ENCODE measurements around the gene ULK4. TPM values are rescaled to one million over a fixed set of nuclear protein-coding genes. Genes with fewer than 3 reads are reported as not detected.

Gene ULK4
- total RNA-seq, 2 donors from 2014 or later, result 4.4 to 8.3 TPM

DNA sequence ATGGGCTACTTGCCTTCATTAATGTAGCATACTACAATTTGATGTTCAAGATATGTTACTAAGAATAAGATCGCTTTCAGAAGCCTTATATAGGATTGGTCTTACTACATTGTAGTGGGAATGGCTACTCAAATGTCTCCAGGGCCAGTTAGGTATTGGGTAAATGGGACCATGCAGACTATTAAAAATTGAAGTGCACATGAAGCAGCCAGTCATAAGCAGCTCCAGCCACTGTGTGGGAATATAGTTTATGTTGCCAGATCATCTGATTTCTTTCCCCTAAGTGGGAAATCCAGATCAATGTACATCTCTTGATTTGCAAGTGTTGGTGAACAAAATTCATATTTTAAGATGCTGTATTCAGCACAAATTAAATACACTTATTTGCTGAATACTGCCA is 757.5 kb downstream of the ULK4 start:
- H3K4me1 ChIP-seq, result peaks cover 4% of the 10 kb centered on the region
- intact Hi-C loops (cut with DNase I), result loop anchor here (10.0 kb wide), 2 partner anchors 230 to 480 kb away; no protein-coding TSS in a partner anchor
- H3K27ac ChIP-seq, result no peak overlapping the region
- no peak for TF ChIP-seq CTCF (IDR thresholded peaks at IDR 0.05)
- H3K9me3 ChIP-seq, result no peaks in the 10 kb centered on the region
- no peak overlapping the region for H3K9ac ChIP-seq (ENCODE audit: low read depth in 2 of 2, low read length in 2 of 2)
- no peaks in the 10 kb centered on the region for H3K27me3 ChIP-seq
- DNase-seq, result no peak
- no peaks in the 10 kb centered on the region for H3K36me3 ChIP-seq
- no peak overlapping the region for H3K4me3 ChIP-seq

DNA sequence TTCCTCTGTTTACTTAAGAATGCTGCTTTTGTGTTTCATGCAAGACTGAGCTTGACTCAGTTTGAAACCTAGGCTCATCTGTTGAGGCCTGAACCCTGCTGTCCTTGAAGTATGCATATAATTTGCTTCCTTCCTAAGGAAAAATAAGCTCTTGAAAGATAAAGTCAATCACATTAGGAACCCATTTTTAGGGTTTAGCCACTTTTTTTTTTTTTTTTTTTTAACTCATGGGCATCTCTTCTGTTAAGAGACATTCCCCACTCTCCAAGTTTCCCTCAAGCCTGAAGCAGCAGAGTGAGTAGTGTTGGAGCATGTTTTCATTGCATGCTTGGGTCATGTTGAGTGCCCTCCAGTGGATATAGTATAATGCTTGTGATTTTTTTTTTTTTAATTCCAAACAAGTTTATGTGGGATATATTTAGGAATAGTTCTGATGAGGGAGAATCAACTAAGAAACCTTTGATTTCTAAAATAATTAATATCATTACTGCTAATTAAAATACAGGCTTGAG is 759.0 kb downstream of the ULK4 start:
- peaks cover 4% of the 10 kb centered on the region for H3K4me1 ChIP-seq
- no peaks in the 10 kb centered on the region for H3K9me3 ChIP-seq
- H3K9ac ChIP-seq (ENCODE audit: low read depth in 2 of 2, low read length in 2 of 2), result no peak overlapping the region
- peak; percentile 19 for TF ChIP-seq CTCF (IDR thresholded peaks at IDR 0.05)
- intact Hi-C loops (cut with DNase I), result loop anchor here (10.0 kb wide), 2 partner anchors 228 to 478 kb away; no protein-coding TSS in a partner anchor
- no peak overlapping the region for H3K27ac ChIP-seq
- no peak overlapping the region for H3K4me3 ChIP-seq
- no peaks in the 10 kb centered on the region for H3K27me3 ChIP-seq
- H3K36me3 ChIP-seq, result no peaks in the 10 kb centered on the region
- no peak for DNase-seq

- Histone ChIP-seq H3K36me3 (no peaks in the 10 kb centered on the region), H3K4me3 (no peak overlapping the region), H3K27me3 (no peaks in the 10 kb centered on the region), H3K4me1 (peaks cover 4% of the 10 kb centered on the region), H3K9me3 (no peaks in the 10 kb centered on the region), H3K9ac (ENCODE audit: low read depth in 2 of 2, low read length in 2 of 2) (peak overlapping the region in 1 of 2 donors; percentile 38), H3K27ac (no peak overlapping the region)
- no peak for DNase-seq
- intact Hi-C loops (cut with DNase I), result loop anchor here (10.0 kb wide), 2 partner anchors 227 to 477 kb away; no protein-coding TSS in a partner anchor
- no peak for TF ChIP-seq CTCF (IDR thresholded peaks at IDR 0.05)
Observed at GRCh38 chr3:41202075-41202833, 759.6 kb downstream of the ULK4 start.

DNA sequence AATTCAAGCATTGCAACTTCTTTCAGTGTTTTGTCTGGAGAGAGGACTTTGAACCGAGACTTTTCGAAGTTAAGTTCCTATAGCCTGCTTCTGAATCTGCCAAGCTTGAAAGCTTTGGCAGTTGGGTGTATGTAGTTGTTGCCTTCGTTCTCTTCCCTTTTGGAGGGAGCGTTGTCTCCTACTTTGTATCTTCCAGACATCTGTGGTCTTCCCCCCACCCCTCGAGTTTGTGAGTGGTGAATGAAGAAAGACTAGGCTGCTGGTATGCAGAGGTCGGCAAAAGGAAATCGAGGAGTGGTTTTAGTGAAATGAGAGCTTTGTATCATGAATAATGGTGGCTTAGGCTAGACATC is 761.3 kb downstream of the ULK4 start:
- Histone ChIP-seq H3K4me3 (peak overlapping the region; percentile 71), H3K9me3 (no peaks in the 10 kb centered on the region), H3K9ac (ENCODE audit: low read depth in 2 of 2, low read length in 2 of 2) (peak overlapping the region; percentile 64 to 93), H3K27ac (peak overlapping the region; percentile 83), H3K27me3 (no peaks in the 10 kb centered on the region), H3K4me1 (no peaks in the 10 kb centered on the region), H3K36me3 (no peaks in the 10 kb centered on the region)
- intact Hi-C loops (cut with DNase I), result loop anchor here (10.0 kb wide), 2 partner anchors 226 to 476 kb away; no protein-coding TSS in a partner anchor
- peak; percentile 41 for DNase-seq
- TF ChIP-seq CTCF (IDR thresholded peaks at IDR 0.05), result no peak

- intact Hi-C loops (cut with DNase I), result loop anchor here (10.0 kb wide), 2 partner anchors 225 to 475 kb away; no protein-coding TSS in a partner anchor
- DNase-seq, result peak; percentile 46
- no peaks in the 10 kb centered on the region for H3K36me3 ChIP-seq
- peak overlapping the region; percentile 83 for H3K27ac ChIP-seq
- peak overlapping the region; percentile 93 to 100 for H3K9ac ChIP-seq (ENCODE audit: low read depth in 2 of 2, low read length in 2 of 2)
- no peaks in the 10 kb centered on the region for H3K4me1 ChIP-seq
- H3K4me3 ChIP-seq, result peak overlapping the region; percentile 71
- no peaks in the 10 kb centered on the region for H3K27me3 ChIP-seq
- H3K9me3 ChIP-seq, result no peaks in the 10 kb centered on the region
- TF ChIP-seq CTCF (IDR thresholded peaks at IDR 0.05), result no peak
Observed at GRCh38 chr3:41199866-41200668, 761.8 kb downstream of the ULK4 start.
